Neural cell (in vitro differentiated cells): ENCODE results near the gene KBTBD12. TPM values are rescaled to one million over a fixed set of nuclear protein-coding genes. Genes with fewer than 3 reads are reported as not detected.
"Not testable (repeated sequence)": the region's sequence is repeated elsewhere in the genome, so short reads cannot be mapped to it uniquely, and the experiment has no call there.

Experiments used
- H2AFZ ChIP-seq: fragments of 200-600, 300-800 bp; sonication (generic), shearing (Covaris generic); 2 replicates; pipeline ENCODE4 v1.6.0; 2014; ENCODE audit warnings: low read depth, mild to moderate bottlenecking, antibody characterized with exemption, low read length, moderate library complexity
- H3F3A ChIP-seq: fragments of 200-600 bp; shearing (Covaris generic); 2 replicates; pipeline ENCODE4 v1.6.1; 2016; ENCODE audit warnings: mild to moderate bottlenecking, moderate library complexity, mixed read lengths, antibody characterized with exemption, low read length; ENCODE audit not compliant: insufficient read depth, poor library complexity, severe bottlenecking
- H3K27ac ChIP-seq: fragments of 200-600, 300-800 bp; sonication (generic), shearing (Covaris generic); 2 replicates; pipeline ENCODE4 v1.5.1; 2014; ENCODE audit warnings: mild to moderate bottlenecking, low read length, moderate library complexity
- H3K27me3 ChIP-seq: fragments of 300-800, 200-600 bp; sonication (generic), shearing (Covaris generic); 2 replicates; pipeline ENCODE4 v1.6.0; 2014; ENCODE audit warnings: mild to moderate bottlenecking, low read depth, low read length, moderate library complexity; ENCODE audit not compliant: insufficient read depth
- H3K36me3 ChIP-seq: fragments of 300-800, 200-600 bp; sonication (generic), shearing (Covaris generic); 2 replicates; pipeline ENCODE4 v1.5.1; 2014; ENCODE audit warnings: mild to moderate bottlenecking, antibody characterized with exemption, low read length, moderate library complexity; ENCODE audit not compliant: insufficient read depth
- H3K4me2 ChIP-seq: fragments of 300-800, 200-600 bp; sonication (generic), shearing (Covaris generic); 2 replicates; pipeline ENCODE4 v1.6.0; 2014; ENCODE audit warnings: mild to moderate bottlenecking, low read length
- H3K4me3 ChIP-seq: fragments of 300-800, 200-600 bp; sonication (generic), shearing (Covaris generic); 2 replicates; pipeline ENCODE4 v1.5.1; 2014; ENCODE audit warnings: mild to moderate bottlenecking, low read length, moderate library complexity
- H3K79me2 ChIP-seq: fragments of 200-600 bp; shearing (Covaris generic); replicated peaks from 2 replicates; pipeline ENCODE4 v1.6.0; 2014; ENCODE audit warnings: mild to moderate bottlenecking, low read length, moderate library complexity; ENCODE audit not compliant: insufficient read depth
- H3K9ac ChIP-seq: fragments of 300-800, 200-600 bp; sonication (generic), shearing (Covaris generic); 2 replicates; pipeline ENCODE4 v1.6.1; 2016; ENCODE audit warnings: mild to moderate bottlenecking, low read length, mixed read lengths
- H3K9me2 ChIP-seq: fragments of 200-600 bp; shearing (Covaris generic); 2 replicates; pipeline ENCODE4 v1.6.1; 2016; ENCODE audit warnings: mild to moderate bottlenecking, low read length, mixed read lengths; ENCODE audit not compliant: insufficient read depth
- H3K9me3 ChIP-seq: fragments of 200-600, 300-800 bp; sonication (generic), shearing (Covaris generic); 2 replicates; pipeline ENCODE4 v1.6.1; 2016; ENCODE audit warnings: mild to moderate bottlenecking, mixed run types, low read length, moderate library complexity, mixed read lengths
- H4K20me1 ChIP-seq: fragments of 200-600 bp; shearing (Covaris generic); 2 replicates; pipeline ENCODE4 v1.6.1; 2016; ENCODE audit warnings: mild to moderate bottlenecking, mixed run types; ENCODE audit not compliant: insufficient read depth
- EP300 ChIP-seq: fragments of 450-650 bp; conservative IDR thresholded peaks from 2 replicates; pipeline ENCODE4 v1.6.1; 2014; ENCODE audit warnings: antibody characterized with exemption, mild to moderate bottlenecking, moderate library complexity; ENCODE audit not compliant: poor library complexity, severe bottlenecking
- EZH2 ChIP-seq: fragments of 200-600, 300-800 bp; shearing (Covaris generic), sonication (generic); IDR thresholded peaks from 2 replicates; pipeline ENCODE4 v1.6.1; 2014; ENCODE audit warnings: antibody characterized with exemption, low read length, borderline replicate concordance, mild to moderate bottlenecking; ENCODE audit not compliant: insufficient read depth, poor library complexity, severe bottlenecking
- MXI1 ChIP-seq: fragments of 450-650 bp; conservative IDR thresholded peaks from 2 replicates; pipeline ENCODE4 v1.6.1; 2014; ENCODE audit warnings: antibody characterized with exemption, mild to moderate bottlenecking; ENCODE audit not compliant: poor library complexity, severe bottlenecking
- POLR2AphosphoS5 ChIP-seq: IDR thresholded peaks from 2 replicates; pipeline ENCODE4 v1.6.1; 2012
- RAD21 ChIP-seq: fragments of 450-650 bp; conservative IDR thresholded peaks from 2 replicates; pipeline ENCODE4 v1.6.1; 2014; ENCODE audit warnings: antibody characterized with exemption, mild to moderate bottlenecking, moderate library complexity
- SMC3 ChIP-seq: fragments of 450-650 bp; conservative IDR thresholded peaks from 2 replicates; pipeline ENCODE4 v1.6.1; 2014; ENCODE audit warnings: antibody characterized with exemption, mild to moderate bottlenecking, moderate library complexity; ENCODE audit not compliant: poor library complexity
- TAF1 ChIP-seq: IDR thresholded peaks from 2 replicates; pipeline ENCODE4 v1.6.1; 2012; ENCODE audit warnings: low read depth
- polyA plus RNA-seq: library from polyadenylated mRNA; depleted of rRNA; stranded (reverse); fragments of >200 nt; gene quantifications from 2 replicates; pipeline ENCODE4 v1.2.3, GENCODE V29; 2014
- TF ChIP-seq, protein P1 (sequence below): fragments of 450-650 bp; IDR thresholded peaks from 2 replicates; pipeline ENCODE4 v1.5.1; 2014; ENCODE audit warnings: antibody characterized with exemption, mild to moderate bottlenecking, moderate library complexity; ENCODE audit not compliant: poor library complexity, severe bottlenecking
- TF ChIP-seq, protein P2 (sequence below): IDR thresholded peaks from 2 replicates; pipeline ENCODE4 v1.6.1; 2012; ENCODE audit warnings: borderline replicate concordance

The KBTBD12 gene
- polyA plus RNA-seq, 1 donor from 2014 or later, result not detected

DNA sequence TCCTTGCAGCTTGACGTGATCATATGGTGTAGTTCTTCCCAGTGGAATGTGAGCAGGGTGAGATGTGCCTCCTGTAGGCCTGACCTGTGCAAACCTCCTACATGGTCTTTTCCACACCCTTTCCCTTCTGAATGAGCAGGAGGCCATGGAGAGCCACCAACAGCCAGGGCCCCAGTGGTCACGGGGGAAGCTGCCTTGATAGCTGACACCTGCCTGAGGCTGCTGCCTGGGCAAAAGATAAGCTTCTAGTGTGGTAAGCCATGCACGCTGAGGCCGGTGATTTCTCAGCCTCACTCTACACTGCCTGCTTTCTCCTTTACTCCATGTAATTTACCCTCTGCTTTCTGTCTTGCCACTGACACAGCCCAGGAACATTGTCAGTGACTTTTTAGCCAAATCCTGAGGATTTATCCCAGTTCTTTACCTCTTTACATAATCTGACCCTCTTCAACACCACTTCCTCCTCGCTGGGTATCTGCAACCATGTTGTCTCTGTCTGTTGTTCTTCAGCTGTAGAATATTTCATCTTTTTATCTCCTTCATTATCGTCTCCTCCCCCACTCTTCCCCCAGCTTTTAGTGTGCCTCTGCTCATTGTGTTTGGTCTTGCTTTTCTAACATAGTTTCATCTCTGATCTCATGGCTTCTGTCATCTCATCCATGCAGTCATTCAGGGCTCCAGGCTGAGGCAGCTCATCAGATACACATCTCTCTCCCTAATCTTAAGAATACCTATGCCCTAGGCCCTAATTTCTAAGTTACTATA, 11.2 kb upstream of the KBTBD12 start:
- Histone ChIP-seq H3F3A (no peaks in the 10 kb centered on the region), H3K4me3 (no peak overlapping the region), H3K4me2 (no peak overlapping the region), H2AFZ (no peak overlapping the region), H3K36me3 (no peaks in the 10 kb centered on the region), H3K9ac (no peak overlapping the region), H3K79me2 (no peaks in the 10 kb centered on the region), H3K27me3 (no peaks in the 10 kb centered on the region), H3K9me3 (no peaks in the 10 kb centered on the region), H3K9me2 (no peaks in the 10 kb centered on the region), H4K20me1 (no peaks in the 10 kb centered on the region), H3K27ac (no peak overlapping the region)
- TF ChIP-seq SMC3, result no peak
- TF ChIP-seq POLR2AphosphoS5, result no peak
- TF ChIP-seq TAF1, result no peak
- TF ChIP-seq, protein P1, sequence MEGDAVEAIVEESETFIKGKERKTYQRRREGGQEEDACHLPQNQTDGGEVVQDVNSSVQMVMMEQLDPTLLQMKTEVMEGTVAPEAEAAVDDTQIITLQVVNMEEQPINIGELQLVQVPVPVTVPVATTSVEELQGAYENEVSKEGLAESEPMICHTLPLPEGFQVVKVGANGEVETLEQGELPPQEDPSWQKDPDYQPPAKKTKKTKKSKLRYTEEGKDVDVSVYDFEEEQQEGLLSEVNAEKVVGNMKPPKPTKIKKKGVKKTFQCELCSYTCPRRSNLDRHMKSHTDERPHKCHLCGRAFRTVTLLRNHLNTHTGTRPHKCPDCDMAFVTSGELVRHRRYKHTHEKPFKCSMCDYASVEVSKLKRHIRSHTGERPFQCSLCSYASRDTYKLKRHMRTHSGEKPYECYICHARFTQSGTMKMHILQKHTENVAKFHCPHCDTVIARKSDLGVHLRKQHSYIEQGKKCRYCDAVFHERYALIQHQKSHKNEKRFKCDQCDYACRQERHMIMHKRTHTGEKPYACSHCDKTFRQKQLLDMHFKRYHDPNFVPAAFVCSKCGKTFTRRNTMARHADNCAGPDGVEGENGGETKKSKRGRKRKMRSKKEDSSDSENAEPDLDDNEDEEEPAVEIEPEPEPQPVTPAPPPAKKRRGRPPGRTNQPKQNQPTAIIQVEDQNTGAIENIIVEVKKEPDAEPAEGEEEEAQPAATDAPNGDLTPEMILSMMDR, result no peak
- TF ChIP-seq, protein P2, sequence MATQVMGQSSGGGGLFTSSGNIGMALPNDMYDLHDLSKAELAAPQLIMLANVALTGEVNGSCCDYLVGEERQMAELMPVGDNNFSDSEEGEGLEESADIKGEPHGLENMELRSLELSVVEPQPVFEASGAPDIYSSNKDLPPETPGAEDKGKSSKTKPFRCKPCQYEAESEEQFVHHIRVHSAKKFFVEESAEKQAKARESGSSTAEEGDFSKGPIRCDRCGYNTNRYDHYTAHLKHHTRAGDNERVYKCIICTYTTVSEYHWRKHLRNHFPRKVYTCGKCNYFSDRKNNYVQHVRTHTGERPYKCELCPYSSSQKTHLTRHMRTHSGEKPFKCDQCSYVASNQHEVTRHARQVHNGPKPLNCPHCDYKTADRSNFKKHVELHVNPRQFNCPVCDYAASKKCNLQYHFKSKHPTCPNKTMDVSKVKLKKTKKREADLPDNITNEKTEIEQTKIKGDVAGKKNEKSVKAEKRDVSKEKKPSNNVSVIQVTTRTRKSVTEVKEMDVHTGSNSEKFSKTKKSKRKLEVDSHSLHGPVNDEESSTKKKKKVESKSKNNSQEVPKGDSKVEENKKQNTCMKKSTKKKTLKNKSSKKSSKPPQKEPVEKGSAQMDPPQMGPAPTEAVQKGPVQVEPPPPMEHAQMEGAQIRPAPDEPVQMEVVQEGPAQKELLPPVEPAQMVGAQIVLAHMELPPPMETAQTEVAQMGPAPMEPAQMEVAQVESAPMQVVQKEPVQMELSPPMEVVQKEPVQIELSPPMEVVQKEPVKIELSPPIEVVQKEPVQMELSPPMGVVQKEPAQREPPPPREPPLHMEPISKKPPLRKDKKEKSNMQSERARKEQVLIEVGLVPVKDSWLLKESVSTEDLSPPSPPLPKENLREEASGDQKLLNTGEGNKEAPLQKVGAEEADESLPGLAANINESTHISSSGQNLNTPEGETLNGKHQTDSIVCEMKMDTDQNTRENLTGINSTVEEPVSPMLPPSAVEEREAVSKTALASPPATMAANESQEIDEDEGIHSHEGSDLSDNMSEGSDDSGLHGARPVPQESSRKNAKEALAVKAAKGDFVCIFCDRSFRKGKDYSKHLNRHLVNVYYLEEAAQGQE, result no peak
- TF ChIP-seq EZH2, result no peak
- no peak for TF ChIP-seq MXI1

DNA sequence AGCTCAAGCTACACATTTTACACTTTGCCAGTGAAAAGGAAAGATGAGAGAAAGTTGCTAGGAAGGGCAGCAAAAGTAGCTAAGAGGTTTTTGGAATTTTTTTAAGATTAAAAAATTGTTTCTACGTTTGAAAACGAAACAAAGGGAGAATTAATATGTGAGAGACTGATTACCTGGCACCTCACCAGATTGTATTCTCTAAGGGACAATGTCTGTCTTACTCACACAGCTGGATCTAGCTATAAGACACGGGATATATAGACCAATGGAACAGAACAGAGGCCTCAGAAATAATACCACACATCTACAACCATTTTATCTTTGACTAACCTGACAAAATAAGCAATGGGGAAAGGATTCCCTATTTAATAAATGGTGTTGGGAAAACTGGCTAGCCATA, 9.5 kb upstream of the KBTBD12 start:
- H3K4me2 ChIP-seq, result no peak overlapping the region
- H3K27ac ChIP-seq, result no peak overlapping the region
- no peak overlapping the region for H3K4me3 ChIP-seq
- H3K9me2 ChIP-seq, result no peaks in the 10 kb centered on the region
- no peak overlapping the region for H3K9ac ChIP-seq
- no peaks in the 10 kb centered on the region for H4K20me1 ChIP-seq
- H3K36me3 ChIP-seq, result no peaks in the 10 kb centered on the region
- no peaks in the 10 kb centered on the region for H3K9me3 ChIP-seq
- TF ChIP-seq TAF1 (no peak), EP300 (no peak), MXI1 (no peak), SMC3 (no peak), POLR2AphosphoS5 (no peak), EZH2 (no peak), RAD21 (no peak)
- TF ChIP-seq, protein P2, result no peak
- TF ChIP-seq, protein P1, result no peak
- H3K79me2 ChIP-seq, result no peaks in the 10 kb centered on the region
- H2AFZ ChIP-seq, result no peak overlapping the region
- H3F3A ChIP-seq, result no peaks in the 10 kb centered on the region
- no peaks in the 10 kb centered on the region for H3K27me3 ChIP-seq

DNA sequence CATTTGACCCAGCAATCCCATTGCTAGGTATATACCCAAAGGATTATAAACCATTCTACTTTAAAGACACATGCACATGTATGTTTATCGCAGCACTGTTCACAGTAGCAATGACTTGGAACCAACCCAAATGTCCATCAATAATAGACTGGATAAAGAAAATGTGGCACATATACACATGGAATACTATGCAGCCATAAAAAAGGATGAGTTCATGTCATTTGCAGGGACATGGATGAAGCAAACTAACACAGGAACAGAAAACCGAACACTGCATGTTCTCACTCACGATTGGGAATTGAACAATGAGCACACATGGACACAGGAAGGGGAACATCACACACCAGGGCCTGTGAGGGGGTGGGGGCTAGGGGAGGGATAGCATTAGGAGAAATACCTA, 8.4 kb upstream of the KBTBD12 start:
- H3K27ac ChIP-seq, H3K9me3 ChIP-seq, H3K79me2 ChIP-seq, H2AFZ ChIP-seq, H3K9ac ChIP-seq, H4K20me1 ChIP-seq, H3K27me3 ChIP-seq, H3K36me3 ChIP-seq, H3K4me2 ChIP-seq, H3K9me2 ChIP-seq, H3K4me3 ChIP-seq, H3F3A ChIP-seq: not testable (repeated sequence)
